GM06990 (cell line): ENCODE data around the gene SLC25A19.

ENCODE experiments used
- DNase-seq: peaks from one replicate; pipeline ENCODE4 v3.0.0-alpha.2; 2011; ENCODE audit not compliant: insufficient read length; ENCODE audit errors: extremely low read depth
- H3K27me3 ChIP-seq: replicated peaks from 2 replicates; pipeline ENCODE4 v1.6.0; 2011; ENCODE audit warnings: low read length; ENCODE audit not compliant: control insufficient read depth, insufficient read depth
- H3K36me3 ChIP-seq: 2 replicates; pipeline ENCODE4 v1.5.1; 2011; ENCODE audit warnings: low read length; ENCODE audit not compliant: control insufficient read depth, insufficient read depth
- H3K4me3 ChIP-seq: replicated peaks from 2 replicates; pipeline ENCODE4 v1.5.1; 2011; ENCODE audit warnings: low read depth, mild to moderate bottlenecking, control low read depth, low read length
- CTCF ChIP-seq: IDR thresholded peaks from 2 replicates; pipeline ENCODE4 v1.5.1; 2011; ENCODE audit warnings: low read length, control low read depth, mild to moderate bottlenecking, inconsistent platforms; ENCODE audit not compliant: insufficient read depth, poor library complexity, severe bottlenecking

Gene SLC25A19

GRCh38 chr17:75244133-75244866, 44.9 kb downstream of the SLC25A19 start:
- H3K36me3 ChIP-seq = peaks cover 37% of the 10 kb centered on the region
- no peaks in the 10 kb centered on the region for H3K27me3 ChIP-seq
- TF ChIP-seq CTCF = no peak
- DNase-seq = no peak
- H3K4me3 ChIP-seq = no peak overlapping the region

- Histone ChIP-seq H3K27me3 (no peaks in the 10 kb centered on the region), H3K36me3 (peaks cover 50% of the 10 kb centered on the region), H3K4me3 (no peak overlapping the region)
- DNase-seq = no peak
- peak; percentile 18 for TF ChIP-seq CTCF
Observed at GRCh38 chr17:75242461-75243042, 46.7 kb downstream of the SLC25A19 start.

- Histone ChIP-seq H3K4me3 (no peak overlapping the region), H3K36me3 (peaks cover 56% of the 10 kb centered on the region)
- no peak for TF ChIP-seq CTCF
Observed at GRCh38 chr17:75241996-75242460, 47.2 kb downstream of the SLC25A19 start.

GRCh38 chr17:75241502-75241901, 47.7 kb downstream of the SLC25A19 start:
- no peak for DNase-seq
- H3K4me3 ChIP-seq = no peak overlapping the region
- H3K27me3 ChIP-seq = no peaks in the 10 kb centered on the region
- TF ChIP-seq CTCF = no peak
- peaks cover 60% of the 10 kb centered on the region for H3K36me3 ChIP-seq

More at GRCh38 chr17:75241996-75242460, 47.2 kb downstream of the SLC25A19 start:
- no peaks in the 10 kb centered on the region for H3K27me3 ChIP-seq
- no peak for DNase-seq

GRCh38 chr17:75241143-75241430, 48.1 kb downstream of the SLC25A19 start:
- peaks cover 58% of the 10 kb centered on the region for H3K36me3 ChIP-seq
- H3K4me3 ChIP-seq = no peak overlapping the region
- no peak for TF ChIP-seq CTCF
- H3K27me3 ChIP-seq = no peaks in the 10 kb centered on the region
- DNase-seq = no peak
